ENCODE data around the gene EMC10. TPM values are rescaled to one million over a fixed set of nuclear protein-coding genes. Genes with fewer than 3 reads are reported as not detected.

The EMC10 gene
- total RNA-seq, 1 donor from 2014 or later = 98.8 TPM

DNA sequence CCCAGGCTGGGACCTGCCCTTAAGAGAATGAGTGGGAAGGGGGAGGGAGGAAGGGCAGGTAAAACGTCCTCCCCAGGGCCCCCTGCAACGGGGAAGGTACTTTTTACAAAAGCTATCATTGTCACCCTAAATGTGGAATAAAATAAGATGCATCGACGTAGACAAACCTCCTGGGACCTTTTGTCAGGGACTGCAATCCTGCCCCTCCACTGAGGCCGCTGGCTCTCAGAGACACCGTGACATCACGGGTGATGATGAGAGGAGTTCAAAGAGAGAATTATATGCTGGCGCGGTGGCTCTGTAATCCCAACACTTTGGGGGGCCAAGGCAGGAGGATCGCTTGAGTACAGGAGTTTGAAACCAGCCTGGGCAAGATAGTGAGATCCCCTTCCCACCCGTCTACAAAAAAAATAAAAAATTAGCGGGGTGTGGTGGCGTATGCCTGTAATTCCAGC is 45.4 kb upstream of the EMC10 start:
- peaks cover 10% of the 10 kb centered on the region for H3K4me1 Mint-ChIP-seq (ENCODE audit: low read depth, unreplicated experiment)
- no peaks in the 10 kb centered on the region for H3K36me3 Mint-ChIP-seq (ENCODE audit: unreplicated experiment)
- peak overlapping the region; percentile 86 for H3K4me3 Mint-ChIP-seq (ENCODE audit: unreplicated experiment)
- peak overlapping the region; percentile 66 for H3K27ac Mint-ChIP-seq (ENCODE audit: unreplicated experiment)
- DNase-seq = no peak
- H3K27me3 Mint-ChIP-seq (ENCODE audit: unreplicated experiment) = peaks cover 3% of the 10 kb centered on the region
- H3K9me3 Mint-ChIP-seq (ENCODE audit: unreplicated experiment) = peaks cover 2% of the 10 kb centered on the region
- TF ChIP-seq, protein P1, sequence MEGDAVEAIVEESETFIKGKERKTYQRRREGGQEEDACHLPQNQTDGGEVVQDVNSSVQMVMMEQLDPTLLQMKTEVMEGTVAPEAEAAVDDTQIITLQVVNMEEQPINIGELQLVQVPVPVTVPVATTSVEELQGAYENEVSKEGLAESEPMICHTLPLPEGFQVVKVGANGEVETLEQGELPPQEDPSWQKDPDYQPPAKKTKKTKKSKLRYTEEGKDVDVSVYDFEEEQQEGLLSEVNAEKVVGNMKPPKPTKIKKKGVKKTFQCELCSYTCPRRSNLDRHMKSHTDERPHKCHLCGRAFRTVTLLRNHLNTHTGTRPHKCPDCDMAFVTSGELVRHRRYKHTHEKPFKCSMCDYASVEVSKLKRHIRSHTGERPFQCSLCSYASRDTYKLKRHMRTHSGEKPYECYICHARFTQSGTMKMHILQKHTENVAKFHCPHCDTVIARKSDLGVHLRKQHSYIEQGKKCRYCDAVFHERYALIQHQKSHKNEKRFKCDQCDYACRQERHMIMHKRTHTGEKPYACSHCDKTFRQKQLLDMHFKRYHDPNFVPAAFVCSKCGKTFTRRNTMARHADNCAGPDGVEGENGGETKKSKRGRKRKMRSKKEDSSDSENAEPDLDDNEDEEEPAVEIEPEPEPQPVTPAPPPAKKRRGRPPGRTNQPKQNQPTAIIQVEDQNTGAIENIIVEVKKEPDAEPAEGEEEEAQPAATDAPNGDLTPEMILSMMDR (IDR thresholded peaks at IDR 0.05; ENCODE audit: partially characterized antibody, unreplicated experiment) = no peak

DNA sequence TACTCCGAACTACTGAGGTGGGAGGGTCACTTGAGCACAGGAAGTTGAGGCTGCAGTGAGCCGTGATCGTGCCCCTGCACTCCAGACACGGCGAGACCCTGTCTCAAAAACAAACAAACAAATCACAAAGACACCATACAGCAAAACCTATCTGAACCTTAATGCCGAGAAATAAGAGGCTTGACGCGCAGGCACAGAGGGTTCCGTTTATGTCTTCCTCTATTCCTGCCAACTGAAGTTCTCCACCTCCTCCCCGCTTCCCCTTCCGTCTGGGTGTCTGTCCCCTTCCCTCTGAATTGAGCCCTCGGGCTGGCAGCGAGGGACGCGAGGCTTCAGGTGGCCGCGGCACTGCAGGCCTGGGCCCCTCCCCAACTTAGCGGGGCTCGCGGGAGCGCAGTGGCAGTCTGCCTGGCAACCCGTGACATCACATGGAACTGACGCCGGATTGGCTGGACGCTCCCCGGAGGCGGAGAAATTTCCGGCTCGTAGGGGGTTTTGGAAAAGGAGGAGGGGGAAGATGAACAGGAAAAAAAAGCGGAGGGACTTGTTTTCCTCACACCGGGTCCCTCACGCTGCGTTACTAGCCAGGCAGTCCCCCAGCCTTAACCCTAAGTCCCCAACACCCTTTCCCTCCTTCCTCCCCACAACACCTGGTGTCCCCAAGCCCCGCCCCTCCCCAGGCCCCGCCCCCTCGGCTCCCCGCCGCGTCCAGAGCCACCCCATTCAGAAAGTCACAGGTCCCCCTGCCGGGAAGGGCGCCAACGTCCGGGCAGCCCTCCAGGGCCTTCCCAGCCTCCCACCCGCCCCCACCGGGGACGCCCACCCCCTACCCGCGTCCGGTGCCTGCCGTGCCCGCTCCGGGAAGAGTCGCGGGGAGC is 44.7 kb upstream of the EMC10 start:
- no peaks in the 10 kb centered on the region for H3K36me3 Mint-ChIP-seq (ENCODE audit: unreplicated experiment)
- peak overlapping the region; percentile 86 for H3K4me3 Mint-ChIP-seq (ENCODE audit: unreplicated experiment)
- peaks cover 5% of the 10 kb centered on the region for H3K9me3 Mint-ChIP-seq (ENCODE audit: unreplicated experiment)
- peaks cover 3% of the 10 kb centered on the region for H3K27me3 Mint-ChIP-seq (ENCODE audit: unreplicated experiment)
- H3K27ac Mint-ChIP-seq (ENCODE audit: unreplicated experiment) = peak overlapping the region; percentile 66
- peaks cover 10% of the 10 kb centered on the region for H3K4me1 Mint-ChIP-seq (ENCODE audit: low read depth, unreplicated experiment)
- DNase-seq = peak; percentile 92
- TF ChIP-seq, protein P1 (IDR thresholded peaks at IDR 0.05; ENCODE audit: partially characterized antibody, unreplicated experiment) = no peak

DNA sequence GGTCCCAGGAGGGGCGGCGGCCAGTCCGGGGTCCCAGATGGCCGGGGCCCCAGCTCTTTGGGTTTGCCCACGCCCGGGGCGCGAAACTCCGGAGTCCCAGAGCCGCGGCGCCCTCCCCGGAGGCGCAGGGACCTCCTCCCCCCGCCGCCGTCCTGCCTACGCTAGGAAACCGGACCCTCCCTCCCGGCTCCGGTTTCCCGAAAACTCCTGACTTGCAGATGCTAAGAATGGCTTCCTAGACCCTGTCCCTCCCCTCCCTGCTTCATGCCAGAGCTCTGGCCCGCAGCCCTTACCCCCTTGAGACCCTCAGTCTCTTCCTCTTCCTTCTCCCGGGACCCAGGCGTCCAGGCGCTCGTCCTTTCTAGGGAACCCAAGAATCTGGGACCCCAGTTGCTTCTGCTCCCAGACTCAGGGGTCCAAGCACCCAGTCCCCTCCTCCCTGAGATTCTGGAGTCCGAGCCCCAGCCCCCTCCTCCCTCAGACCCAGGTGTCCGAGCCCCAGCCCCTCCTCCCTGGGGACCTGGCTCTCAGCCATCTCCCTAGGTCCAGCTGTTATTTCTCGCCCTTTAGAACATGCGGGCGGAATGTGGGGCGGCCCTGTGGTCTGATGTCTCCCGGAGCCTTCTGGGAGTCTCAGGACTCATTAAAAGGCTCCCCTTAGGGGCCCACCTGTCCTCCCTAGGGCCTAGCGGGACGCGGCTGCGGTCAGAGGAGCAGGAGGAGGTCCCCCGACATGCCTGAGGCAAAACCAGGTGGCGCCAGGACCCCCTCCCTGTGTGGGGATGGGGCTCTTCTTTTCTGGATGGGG is 43.9 kb upstream of the EMC10 start, which contains the start of gene MYBPC2:
Gene MYBPC2 (plus strand): TSS at position 672 of the 808 bp plus-strand sequence. CDS start 62 bp downstream, at position 734.
- peak within 1 kb of the TSS; percentile 59 for H3K27ac Mint-ChIP-seq (ENCODE audit: unreplicated experiment)
- H3K9me3 Mint-ChIP-seq (ENCODE audit: unreplicated experiment) = peaks cover 7% of the 10 kb centered on the region
- DNase-seq = no peak
- TF ChIP-seq, protein P1 (IDR thresholded peaks at IDR 0.05; ENCODE audit: partially characterized antibody, unreplicated experiment) = no peak
- peak within 1 kb of the TSS; percentile 86 for H3K4me3 Mint-ChIP-seq (ENCODE audit: unreplicated experiment)
- H3K36me3 Mint-ChIP-seq (ENCODE audit: unreplicated experiment) = no peaks in the 10 kb centered on the region
- H3K27me3 Mint-ChIP-seq (ENCODE audit: unreplicated experiment) = peaks cover 5% of the 10 kb centered on the region
- H3K4me1 Mint-ChIP-seq (ENCODE audit: low read depth, unreplicated experiment) = peaks cover 10% of the 10 kb centered on the region

DNA sequence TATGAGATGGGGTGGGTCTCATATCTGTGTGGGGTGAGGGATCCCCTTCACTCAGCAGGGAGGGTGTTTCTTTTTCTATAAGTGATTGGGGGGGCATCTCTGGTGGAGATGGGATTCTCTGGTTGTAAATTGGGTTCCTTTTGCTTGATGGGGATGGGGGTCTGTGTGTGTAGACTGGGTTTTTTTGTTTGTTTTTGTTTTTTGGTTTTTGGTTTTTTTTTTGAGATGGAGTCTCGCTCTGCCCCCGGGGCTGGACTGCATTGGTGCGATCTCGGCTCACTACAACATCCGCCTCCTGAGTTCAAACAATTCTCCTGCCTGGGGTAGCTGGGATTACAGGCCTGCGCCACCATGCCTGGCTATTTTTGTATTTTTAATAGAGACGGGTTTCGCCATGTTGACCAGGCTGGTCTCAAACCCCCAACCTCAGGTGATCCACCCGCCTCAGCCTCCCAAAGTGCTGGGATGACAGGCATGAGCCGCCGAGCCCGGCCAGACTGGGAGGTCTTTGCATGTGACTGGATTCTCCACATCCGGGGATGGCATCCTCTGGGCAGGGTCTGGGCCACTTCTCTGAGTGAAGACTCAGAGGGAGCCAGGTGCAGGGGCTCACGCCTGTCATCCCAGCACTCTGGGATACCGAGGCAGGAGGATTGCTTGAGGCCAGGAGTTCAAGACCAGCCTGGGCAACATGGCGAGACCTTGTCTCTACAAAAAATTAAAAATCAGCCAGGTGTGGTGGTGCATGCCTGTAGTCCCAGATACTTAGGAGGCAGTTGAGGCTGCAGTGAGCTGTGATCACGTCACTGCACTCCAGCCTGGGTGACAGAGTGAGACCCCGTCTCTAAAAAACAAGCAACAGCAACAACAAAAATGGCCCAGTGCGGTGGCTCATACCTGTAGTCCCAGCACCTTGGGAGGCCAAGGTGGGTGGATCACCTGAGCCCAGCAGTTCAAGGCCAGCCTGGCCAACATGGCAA is 42.8 kb upstream of the EMC10 start:
- Mint-ChIP-seq H3K4me3 (ENCODE audit: unreplicated experiment) (peak overlapping the region; percentile 77), H3K27ac (ENCODE audit: unreplicated experiment) (peak overlapping the region; percentile 59), H3K27me3 (ENCODE audit: unreplicated experiment) (peaks cover 7% of the 10 kb centered on the region), H3K9me3 (ENCODE audit: unreplicated experiment) (peaks cover 7% of the 10 kb centered on the region), H3K36me3 (ENCODE audit: unreplicated experiment) (no peaks in the 10 kb centered on the region), H3K4me1 (ENCODE audit: low read depth, unreplicated experiment) (peaks cover 10% of the 10 kb centered on the region)
- DNase-seq = no peak
- TF ChIP-seq, protein P1 (IDR thresholded peaks at IDR 0.05; ENCODE audit: partially characterized antibody, unreplicated experiment) = no peak

Measured in glutamatergic neuron (in vitro differentiated cells).